HCT116 (cell line): Measurements from ENCODE around the gene ATG4B. TPM values are rescaled to one million over a fixed set of nuclear protein-coding genes. Genes with fewer than 3 reads are reported as not detected.

Experiments
- ATAC-seq: fragments of 200-7000 bp; cut with Tn5 transposase; 2 replicates; pipeline ENCODE4 v1.9.1; 2020; ENCODE audit warnings: mild to moderate bottlenecking, moderate library complexity
- BruUV-seq: library from RNA; stranded (reverse); fragments of 400-500 nt; replicated peaks from 2 replicates; lab custom pipeline; 2021; lab: Mats Ljungman, UMichigan
- CTCF ChIA-PET: fragments of 300-600 bp; sonication (Branson Sonifier 250); formaldehyde crosslinking; loops from one replicate; lab custom pipeline; 2021; ENCODE audit warnings: antibody characterized with exemption; lab: Charles Lee
- POLR2A ChIA-PET: fragments of 300-600, 350-600 bp; sonication (Branson Sonifier 250); formaldehyde crosslinking; loops from one replicate; lab custom pipeline; 2021; ENCODE audit warnings: antibody characterized with exemption; lab: Charles Lee
- RAD21 ChIA-PET, 2 experiments: fragments of 300-600 bp; sonication (Branson Sonifier 250); formaldehyde crosslinking; loops; one replicate each; lab custom pipeline; 2023; ENCODE audit warnings: low total read pairs in 2 of 2; ENCODE audit not compliant: uncharacterized antibody in 2 of 2, unreplicated experiment in 2 of 2, low non-redundant PET in 1 of 2; lab: Charles Lee
- DNase-seq: peaks from one replicate; pipeline ENCODE4 v3.0.0-alpha.2; 2010; ENCODE audit warnings: low read depth, low spot score
- H2AFZ ChIP-seq: fragments of 200-600 bp; shearing (Covaris generic), sonication (generic); 2 replicates; pipeline ENCODE4 v1.6.1; 2017; ENCODE audit warnings: low read depth, mixed run types, mixed read lengths, antibody characterized with exemption, low read length; ENCODE audit not compliant: poor library complexity, severe bottlenecking
- H3K27ac ChIP-seq: 2 replicates; pipeline ENCODE4 v1.5.1; 2012; ENCODE audit warnings: low read depth, low read length
- H3K27me3 ChIP-seq: fragments of 200-600 bp; sonication (generic); 2 replicates; pipeline ENCODE4 v1.6.1; 2016; ENCODE audit warnings: mixed run types, low read length, mixed read lengths; ENCODE audit not compliant: insufficient read depth
- H3K36me3 ChIP-seq, 2 experiments: fragments of 200-500 bp in 1 of 2; fragments of 200-600 bp in 1 of 2; sonication (Bioruptor generic) in 1 of 2; sonication (generic) in 1 of 2; 2 replicates each; pipeline versions ENCODE4 v1.5.1 to v1.6.1; 2014 to 2016; ENCODE audit warnings: low read length in 2 of 2, inconsistent platforms in 1 of 2, mixed read lengths in 1 of 2, mixed run types in 1 of 2; ENCODE audit not compliant: insufficient read depth in 2 of 2, control insufficient read depth in 1 of 2
- H3K4me1 ChIP-seq, 2 experiments: fragments of 200-600 bp in 1 of 2; sonication (generic) in 1 of 2; 2 replicates each; pipeline versions ENCODE4 v1.5.1 to v1.6.1; 2012 to 2017; ENCODE audit warnings: low read length in 2 of 2, inconsistent platforms in 1 of 2, mild to moderate bottlenecking in 1 of 2, mixed read lengths in 1 of 2, mixed run types in 1 of 2, moderate library complexity in 1 of 2; ENCODE audit not compliant: insufficient read depth in 2 of 2, control insufficient read depth in 1 of 2
- H3K4me2 ChIP-seq: fragments of 200-600 bp; sonication (generic); 2 replicates; pipeline ENCODE4 v1.6.1; 2017; ENCODE audit warnings: mixed run types, low read length, mixed read lengths
- H3K4me3 ChIP-seq, 2 experiments: fragments of 200-600 bp in 1 of 2; sonication (generic) in 1 of 2; replicated peaks in 1 of 2; 2 replicates each; pipeline ENCODE4 v1.5.1; 2011 to 2016; ENCODE audit warnings: low read length in 2 of 2, control low read depth in 1 of 2, low read depth in 1 of 2, mild to moderate bottlenecking in 1 of 2, mixed read lengths in 1 of 2, mixed run types in 1 of 2
- H3K79me2 ChIP-seq: fragments of 200-600 bp; sonication (generic); 2 replicates; pipeline ENCODE4 v1.6.1; 2017; ENCODE audit warnings: mild to moderate bottlenecking, mixed run types, low read length, moderate library complexity, mixed read lengths; ENCODE audit not compliant: insufficient read depth
- H3K9ac ChIP-seq: fragments of 200-600 bp; sonication (generic); 2 replicates; pipeline ENCODE4 v1.6.1; 2016; ENCODE audit warnings: low read length, mixed read lengths
- H3K9me2 ChIP-seq: fragments of 200-600 bp; sonication (generic), shearing (Covaris generic); 2 replicates; pipeline ENCODE4 v1.6.1; 2017; ENCODE audit warnings: mixed run types, mild to moderate bottlenecking, moderate library complexity; ENCODE audit not compliant: insufficient read depth
- H3K9me3 ChIP-seq, 2 experiments: fragments of 200-500 bp in 1 of 2; fragments of 200-600 bp in 1 of 2; sonication (Bioruptor generic) in 1 of 2; sonication (generic) in 1 of 2; 2 replicates each; pipeline ENCODE4 v1.6.1; 2014 to 2017; ENCODE audit warnings: low read length in 2 of 2, mixed read lengths in 2 of 2, inconsistent platforms in 1 of 2, low read depth in 1 of 2, mild to moderate bottlenecking in 1 of 2, mixed run types in 1 of 2, moderate library complexity in 1 of 2; ENCODE audit not compliant: control insufficient read depth in 1 of 2, insufficient read depth in 1 of 2
- H4K20me1 ChIP-seq: fragments of 200-600 bp; sonication (generic), shearing (Covaris generic); 2 replicates; pipeline ENCODE4 v1.6.1; 2017; ENCODE audit warnings: mixed run types, mild to moderate bottlenecking, moderate library complexity; ENCODE audit not compliant: insufficient read depth
- CBX3 ChIP-seq: IDR thresholded peaks from 2 replicates; pipeline ENCODE4 v1.6.1; 2012; ENCODE audit warnings: low read depth
- CEBPB ChIP-seq: IDR thresholded peaks from 2 replicates; pipeline ENCODE4 v1.6.1; 2012; ENCODE audit warnings: low read depth
- CTCF ChIP-seq, 3 experiments: fragments of 200-600 bp in 1 of 3; sonication (generic) in 1 of 3; IDR thresholded peaks in 2 of 3; conservative IDR thresholded peaks in 1 of 3; 2 replicates each; pipeline ENCODE4 v1.5.1; 2012 to 2017; ENCODE audit warnings: low read depth in 2 of 3, low read length in 2 of 3, antibody characterized with exemption in 1 of 3, borderline replicate concordance in 1 of 3, control low read depth in 1 of 3, mild to moderate bottlenecking in 1 of 3, mixed read lengths in 1 of 3, mixed run types in 1 of 3, moderate library complexity in 1 of 3; ENCODE audit not compliant: insufficient read depth in 1 of 3
- EGR1 ChIP-seq: IDR thresholded peaks from 2 replicates; pipeline ENCODE4 v1.6.1; 2012; ENCODE audit warnings: low read depth
- MAX ChIP-seq: IDR thresholded peaks from 2 replicates; pipeline ENCODE4 v1.6.1; 2012
- REST ChIP-seq: IDR thresholded peaks from 2 replicates; pipeline ENCODE4 v1.6.1; 2012; ENCODE audit warnings: low read depth
- SP1 ChIP-seq: IDR thresholded peaks from 2 replicates; pipeline ENCODE4 v1.6.1; 2012; ENCODE audit warnings: low read depth
- SRF ChIP-seq: IDR thresholded peaks from 2 replicates; pipeline ENCODE4 v1.6.1; 2012; ENCODE audit warnings: low read depth
- ZBTB33 ChIP-seq: IDR thresholded peaks from 2 replicates; pipeline ENCODE4 v1.6.1; 2011; ENCODE audit warnings: mild to moderate bottlenecking, low read length, moderate library complexity; ENCODE audit not compliant: insufficient replicate concordance; ENCODE audit errors: extremely low read depth
- intact Hi-C: fragments of 100-400 bp; cut with micrococcal nuclease; formaldehyde crosslinking; loops from 2 replicates; pipeline ENCODE4 v1.10.0; 2022
- total RNA-seq: library from RNA; stranded (reverse); gene quantifications from one replicate; pipeline ENCODE4 v1.2.1, GENCODE V29; 2021; ENCODE audit not compliant: unreplicated experiment

Gene ATG4B
- total RNA-seq, 1 experiment from 2014 or later: 87.4 TPM

- Histone ChIP-seq H3K36me3 (peaks cover 0 to 11% of the 10 kb centered on the region in 2 experiments; a peak in 1 of 4 replicates), H3K9me3 (peaks cover 5 to 7% of the 10 kb centered on the region in 2 experiments; a peak in 2 of 4 replicates), H3K4me1 (peaks cover 7 to 24% of the 10 kb centered on the region in 2 experiments; a peak in 3 of 4 replicates), H3K27ac (no peak overlapping the region), H3K27me3 (no peaks in the 10 kb centered on the region), H3K79me2 (peaks cover 88% of the 10 kb centered on the region), H3K4me2 (peak overlapping the region; percentile 91; the same call in 1 of the 2 replicates), H4K20me1 (no peaks in the 10 kb centered on the region; the same call in 1 of the 2 replicates), H3K9ac (no peak overlapping the region), H3K9me2 (no peaks in the 10 kb centered on the region), H2AFZ (no peak overlapping the region), H3K4me3 (peak overlapping the region in 1 of 2 experiments; percentile 80; a peak in 2 of 4 replicates)
- intact Hi-C loops: loop anchor here (5.0 kb wide), 3 partner anchors 82 to 282 kb away; partner anchors contain the start of genes BOK, FARP2 and STK25
- ChIA-PET RAD21 (no interaction called here), CTCF (no interaction called here), POLR2A (no interaction called here)
- no TSS peak for BruUV-seq
- DNase-seq (no peak), ATAC-seq (no peak)
- no peak for TF ChIP-seq EGR1
- no peak for TF ChIP-seq SP1
- no peak for TF ChIP-seq REST
- TF ChIP-seq MAX: no peak
- no peak for TF ChIP-seq SRF
- peak; percentile 55; the same call in 1 of the 2 replicates for TF ChIP-seq CBX3
- no peak for TF ChIP-seq ZBTB33
- TF ChIP-seq CTCF (IDR thresholded peaks at IDR 0.05 in 2 of 3, conservative IDR thresholded peaks at IDR 0.05 in 1 of 3; ENCODE audit: borderline replicate concordance in 1 of 3, insufficient read depth in 1 of 3, low read depth in 2 of 3, low read length in 2 of 3): no peak
- no peak for TF ChIP-seq CEBPB
These were observed 1.9 kb downstream of the ATG4B start for GRCh38 chr2:241639385-241639784.
